Muscle of leg (tissue), 11 donors: ENCODE data around the gene PPP3R1. TPM values are rescaled to one million over a fixed set of nuclear protein-coding genes. Genes with fewer than 3 reads are reported as not detected.

Experiments used
- DNase-seq: peaks from one replicate; pipeline ENCODE4 v3.0.0; 2013
- H3K27ac ChIP-seq: one replicate; pipeline ENCODE4 v1.5.1; 2013; ENCODE audit warnings: mild to moderate bottlenecking, low read length, control low read depth
- H3K27me3 ChIP-seq: one replicate; pipeline ENCODE4 v1.6.1; 2013; ENCODE audit warnings: low read length; ENCODE audit not compliant: control insufficient read depth, insufficient read depth
- H3K36me3 ChIP-seq: one replicate; pipeline ENCODE4 v1.6.1; 2013; ENCODE audit warnings: low read length; ENCODE audit not compliant: control insufficient read depth, insufficient read depth
- H3K4me1 ChIP-seq: one replicate; pipeline ENCODE4 v1.6.1; 2013; ENCODE audit warnings: low read length; ENCODE audit not compliant: control insufficient read depth, insufficient read depth
- H3K4me3 ChIP-seq: one replicate; pipeline ENCODE4 v1.5.1; 2013; ENCODE audit warnings: low read length, control low read depth
- H3K9me3 ChIP-seq: replicated peaks from 2 replicates; pipeline ENCODE4 v1.6.1; 2013; ENCODE audit warnings: low read depth, low read length; ENCODE audit not compliant: control insufficient read depth
- WGBS: methylation state at CpG from one replicate; pipeline ENCODE4 v1.1.5; 2013; ENCODE audit warnings: missing lambda C conversion rate; ENCODE audit not compliant: insufficient coverage; 5-methylcytosine and 5-hydroxymethylcytosine counted together
- polyA plus RNA-seq, 8 donors: library from polyadenylated mRNA; unstranded; fragments of 120-200 nt; gene quantifications; one replicate each; pipeline versions ENCODE4 v1.2.1 to v1.2.3, GENCODE V29; 2013; ENCODE audit warnings: inconsistent platforms in 1 of 8, low replicate concordance in 1 of 8; ENCODE audit not compliant: insufficient read length in 8 of 8, insufficient read depth in 1 of 8
- total RNA-seq: library from RNA; stranded (reverse); fragments of 120-200 nt; gene quantifications from one replicate; pipeline ENCODE4 v1.2.4, GENCODE V29; 2013

Gene PPP3R1
- total and polyA plus RNA-seq, 9 donors, result 16.7 to 53.3 (median 45.9) TPM

- 57% methylated on average over 2 of the region's 7 CpGs for WGBS
- Histone ChIP-seq H3K9me3 (no peaks in the 10 kb centered on the region), H3K27me3 (no peaks in the 10 kb centered on the region), H3K4me1 (no peaks in the 10 kb centered on the region), H3K36me3 (peaks cover 19% of the 10 kb centered on the region), H3K4me3 (no peak overlapping the region), H3K27ac (no peak overlapping the region)
- no peak for DNase-seq
Observed at GRCh38 chr2:68135448-68136320, 116.6 kb downstream of the PPP3R1 start.

DNA sequence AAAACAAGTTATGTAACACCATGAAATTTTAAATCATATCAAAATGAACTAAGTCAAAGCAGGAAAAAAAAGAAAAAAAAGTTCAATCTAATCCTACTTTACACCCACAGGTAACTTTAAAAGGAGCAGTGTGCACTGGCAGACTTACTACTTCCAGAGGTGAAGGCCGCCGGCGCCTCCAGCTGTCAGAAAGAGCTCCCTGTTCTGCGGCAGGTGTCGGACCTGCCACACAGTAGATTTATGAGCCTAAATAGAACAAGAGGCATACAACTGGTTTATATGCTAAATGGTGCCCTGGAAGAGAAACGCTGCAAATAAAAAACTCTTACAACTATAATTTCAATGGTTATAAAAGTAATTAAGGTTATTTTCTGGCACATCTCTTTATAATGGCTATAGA, 117.8 kb downstream of the PPP3R1 start:
- peaks cover 16% of the 10 kb centered on the region for H3K36me3 ChIP-seq
- no peaks in the 10 kb centered on the region for H3K27me3 ChIP-seq
- 73% methylated on average over 3 of the region's 6 CpGs for WGBS
- H3K9me3 ChIP-seq, result no peaks in the 10 kb centered on the region
- no peaks in the 10 kb centered on the region for H3K4me1 ChIP-seq
- H3K27ac ChIP-seq, result no peak overlapping the region
- no peak for DNase-seq
- no peak overlapping the region for H3K4me3 ChIP-seq

DNA sequence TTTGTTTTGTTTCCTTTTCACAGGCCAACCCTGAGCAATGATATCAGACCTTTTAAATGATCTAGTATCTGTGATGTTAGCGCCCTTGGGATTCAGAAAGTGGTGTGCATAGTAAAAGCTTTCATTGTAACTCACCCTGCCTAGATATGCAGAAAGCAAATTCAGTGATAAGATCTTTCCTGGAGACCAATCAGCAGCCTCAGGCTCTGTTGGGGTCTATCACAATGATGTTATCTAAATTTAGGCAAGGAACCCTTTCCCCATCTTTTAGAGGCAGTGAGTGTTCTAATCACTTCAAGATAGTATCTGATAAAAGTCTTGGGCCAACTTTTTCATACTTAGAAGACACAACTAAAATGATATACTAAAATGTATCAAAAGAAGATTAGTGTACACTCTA, 118.2 kb downstream of the PPP3R1 start:
- no peak for DNase-seq
- WGBS, result no CpG with 5 or more reads among the region's 1 CpG
- peaks cover 16% of the 10 kb centered on the region for H3K36me3 ChIP-seq

More for the DNA sequence above, 118.2 kb downstream of the PPP3R1 start:
- Histone ChIP-seq H3K9me3 (no peaks in the 10 kb centered on the region), H3K27me3 (no peaks in the 10 kb centered on the region), H3K27ac (no peak overlapping the region), H3K4me3 (no peak overlapping the region), H3K4me1 (no peaks in the 10 kb centered on the region)

Other genes starting within 250 kb of the PPP3R1 start
- gene C1D, start 189.5 kb downstream of the PPP3R1 start, total RNA-seq, result 18.4 TPM
- gene C1D, start 189.5 kb downstream of the PPP3R1 start, polyA plus RNA-seq, result 10 to 100 TPM; 29.0 to 37.1 (median 30.1) TPM
- gene PNO1, start 94.6 kb downstream of the PPP3R1 start, total RNA-seq, result 13.5 TPM
- gene PNO1, start 94.6 kb downstream of the PPP3R1 start, polyA plus RNA-seq, result 10 to 100 TPM; 14.3 to 20.7 (median 16.5) TPM
- 21.1 TPM for gene CNRIP1, start 67.4 kb upstream of the PPP3R1 start, total RNA-seq
- gene CNRIP1, start 67.4 kb upstream of the PPP3R1 start, polyA plus RNA-seq, result 10 to 100 TPM; 21.5 to 34.7 (median 24.8) TPM
- 4.4 TPM for gene PLEK, start 112.8 kb upstream of the PPP3R1 start, total RNA-seq
- 1 to 10 TPM; 4.8 to 7.6 (median 5.4) TPM for gene PLEK, start 112.8 kb upstream of the PPP3R1 start, polyA plus RNA-seq
- gene FBXO48, start 214.8 kb upstream of the PPP3R1 start, total RNA-seq, result 0.71 TPM
- gene FBXO48, start 214.8 kb upstream of the PPP3R1 start, polyA plus RNA-seq, result 1 to 10 TPM in 7 of 8 donors, under 1 TPM in 1; 0.95 to 1.7 (median 1.3) TPM
- 5.5 TPM for gene APLF, start 215.1 kb upstream of the PPP3R1 start, total RNA-seq
- 1 to 10 TPM; 1.1 to 2.1 (median 1.4) TPM for gene APLF, start 215.1 kb upstream of the PPP3R1 start, polyA plus RNA-seq